Measurements from ENCODE around the gene NUP210L. TPM values are rescaled to one million over a fixed set of nuclear protein-coding genes. Genes with fewer than 3 reads are reported as not detected.

NUP210L gene
- total and polyA plus RNA-seq, 9 of the 15 experiments (the other 6 are each of a cell fraction or from before 2014, with no cell fraction given), result 0.01 to 0.04 TPM; not detected in 7

DNA sequence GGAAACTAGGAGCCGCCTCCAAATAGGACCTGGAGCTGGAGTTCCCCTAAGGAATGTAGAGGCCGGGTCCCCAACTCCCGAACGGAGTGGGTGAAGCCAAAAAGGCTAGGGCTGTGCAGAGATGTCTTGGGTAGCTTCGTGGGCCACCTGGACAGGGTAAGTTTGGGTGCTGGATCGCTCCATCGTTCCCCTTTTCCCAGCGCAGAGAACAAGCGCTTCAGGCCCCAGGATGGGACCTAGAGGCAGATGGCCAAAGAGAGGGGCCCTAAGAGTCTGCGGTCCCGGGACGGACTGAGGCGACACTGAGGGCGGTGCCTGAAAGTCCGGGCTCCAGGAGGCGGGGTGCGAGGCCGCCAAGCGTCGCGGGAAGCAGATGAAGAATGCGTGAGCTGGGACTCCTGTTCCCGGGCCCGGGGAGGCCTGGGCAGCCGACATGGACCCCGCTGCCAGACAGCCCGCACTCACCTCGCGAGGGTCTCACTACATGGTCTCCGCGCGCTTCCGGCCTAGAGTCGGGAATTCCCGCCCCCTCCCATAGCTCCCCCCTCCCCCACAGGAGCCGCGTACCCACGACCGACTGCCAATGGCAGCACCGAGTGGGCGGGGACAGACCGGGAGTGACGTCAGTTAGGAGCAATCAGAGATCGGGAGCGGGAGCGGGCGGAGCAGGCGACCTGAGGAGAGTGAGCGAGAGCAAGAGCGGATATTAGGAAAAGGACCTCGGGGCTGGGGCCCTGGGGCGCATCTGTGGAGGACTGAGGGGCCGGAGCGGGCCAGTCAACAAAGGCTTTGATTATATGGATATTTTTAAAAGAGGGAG lies 191.6 kb downstream of the NUP210L start, which contains the start of gene SLC39A1 (continued):
- TF ChIP-seq ZBTB2 (IDR thresholded peaks at IDR 0.05) (no peak), BDP1 (IDR thresholded peaks at IDR 0.05; ENCODE audit: insufficient read depth, insufficient read length) (no peak), ESRRA (IDR thresholded peaks at IDR 0.05; ENCODE audit: borderline replicate concordance, low read depth) (0 out of 2 replicates have a peak, but pooled peaks have one; percentile 5), RHOXF2B (CRISPR knock-in tag; conservative IDR thresholded peaks at IDR 0.05) (no peak), LCOR (CRISPR knock-in tag; IDR thresholded peaks at IDR 0.05) (no peak), NR4A1 (CRISPR knock-in tag; IDR thresholded peaks at IDR 0.05) (no peak), NR4A1 (tag; IDR thresholded peaks at IDR 0.05) (no peak), SP1 (CRISPR knock-in tag; IDR thresholded peaks at IDR 0.05) (peak; percentile 51; the same call in 1 of the 2 replicates), BRF2 (IDR thresholded peaks at IDR 0.05; ENCODE audit: borderline replicate concordance, insufficient read depth, insufficient read length) (no peak), GABPB2 (CRISPR knock-in tag; conservative IDR thresholded peaks at IDR 0.05) (no peak), MYNN (IDR thresholded peaks at IDR 0.05) (no peak), MYNN (CRISPR knock-in tag; IDR thresholded peaks at IDR 0.05) (no peak), ZEB2 (IDR thresholded peaks at IDR 0.05) (no peak), ZKSCAN1 (IDR thresholded peaks at IDR 0.05; ENCODE audit: low read depth, low read length) (no peak), FOXM1 (IDR thresholded peaks at IDR 0.05; ENCODE audit: low read depth) (no peak), FOXM1 (CRISPR knock-in tag; IDR thresholded peaks at IDR 0.05; ENCODE audit: low read depth) (no peak), CCNT2 (IDR thresholded peaks at IDR 0.05; ENCODE audit: borderline replicate concordance, extremely low read depth, insufficient read length, low read depth, low read length) (peak; percentile 35), MAZ (CRISPR knock-in tag; conservative IDR thresholded peaks at IDR 0.05 in 1 of 2, IDR thresholded peaks at IDR 0.05 in 1 of 2) (peak; percentile 63; a peak in 2 of 4 replicates), TFAM (CRISPR knock-in tag; conservative IDR thresholded peaks at IDR 0.05) (no peak), RNF2 (IDR thresholded peaks at IDR 0.05) (no peak), ZNF717 (CRISPR knock-in tag; IDR thresholded peaks at IDR 0.05) (no peak), GABPB1 (CRISPR knock-in tag; IDR thresholded peaks at IDR 0.05) (no peak), ZNF384 (IDR thresholded peaks at IDR 0.05; ENCODE audit: low read depth, low read length) (no peak)
- TF ChIP-seq, protein P1, sequence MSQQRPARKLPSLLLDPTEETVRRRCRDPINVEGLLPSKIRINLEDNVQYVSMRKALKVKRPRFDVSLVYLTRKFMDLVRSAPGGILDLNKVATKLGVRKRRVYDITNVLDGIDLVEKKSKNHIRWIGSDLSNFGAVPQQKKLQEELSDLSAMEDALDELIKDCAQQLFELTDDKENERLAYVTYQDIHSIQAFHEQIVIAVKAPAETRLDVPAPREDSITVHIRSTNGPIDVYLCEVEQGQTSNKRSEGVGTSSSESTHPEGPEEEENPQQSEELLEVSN (IDR thresholded peaks at IDR 0.05; ENCODE audit: borderline replicate concordance in 1 of 2, extremely low read depth in 1 of 2, insufficient read depth in 1 of 2, insufficient read length in 1 of 2, low read depth in 1 of 2, low read length in 1 of 2, poor library complexity in 1 of 2, severe bottlenecking in 1 of 2), result peak; percentile 67 to 76
- TF ChIP-seq, protein P2, sequence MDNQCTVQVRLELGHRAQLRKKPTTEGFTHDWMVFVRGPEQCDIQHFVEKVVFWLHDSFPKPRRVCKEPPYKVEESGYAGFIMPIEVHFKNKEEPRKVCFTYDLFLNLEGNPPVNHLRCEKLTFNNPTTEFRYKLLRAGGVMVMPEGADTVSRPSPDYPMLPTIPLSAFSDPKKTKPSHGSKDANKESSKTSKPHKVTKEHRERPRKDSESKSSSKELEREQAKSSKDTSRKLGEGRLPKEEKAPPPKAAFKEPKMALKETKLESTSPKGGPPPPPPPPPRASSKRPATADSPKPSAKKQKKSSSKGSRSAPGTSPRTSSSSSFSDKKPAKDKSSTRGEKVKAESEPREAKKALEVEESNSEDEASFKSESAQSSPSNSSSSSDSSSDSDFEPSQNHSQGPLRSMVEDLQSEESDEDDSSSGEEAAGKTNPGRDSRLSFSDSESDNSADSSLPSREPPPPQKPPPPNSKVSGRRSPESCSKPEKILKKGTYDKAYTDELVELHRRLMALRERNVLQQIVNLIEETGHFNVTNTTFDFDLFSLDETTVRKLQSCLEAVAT (IDR thresholded peaks at IDR 0.05), result no peak

Data from K562 (cell line).